Hepatocyte (in vitro differentiated cells): ENCODE measurements around the gene TIGAR. TPM values are rescaled to one million over a fixed set of nuclear protein-coding genes. Genes with fewer than 3 reads are reported as not detected.

ENCODE experiments used
- DNase-seq: peaks from one replicate; pipeline ENCODE4 v3.0.0-alpha.2; 2016; ENCODE audit warnings: low spot score
- H2AFZ ChIP-seq: fragments of 200-600 bp; sonication (generic); 2 replicates; pipeline ENCODE4 v1.6.0; 2016; ENCODE audit warnings: antibody characterized with exemption, mild to moderate bottlenecking
- H3K27ac ChIP-seq: fragments of 200-600 bp; sonication (generic); 2 replicates; pipeline ENCODE4 v1.5.1; 2016; ENCODE audit warnings: mild to moderate bottlenecking
- H3K27me3 ChIP-seq: fragments of 200-600 bp; sonication (generic); 2 replicates; pipeline ENCODE4 v1.6.1; 2016
- H3K36me3 ChIP-seq: fragments of 200-600 bp; sonication (generic); replicated peaks from 2 replicates; pipeline ENCODE4 v1.5.1; 2016; ENCODE audit warnings: low read depth; ENCODE audit not compliant: insufficient read depth
- H3K4me1 ChIP-seq: fragments of 200-600 bp; sonication (generic); 2 replicates; pipeline ENCODE4 v1.5.1; 2016; ENCODE audit warnings: mild to moderate bottlenecking, moderate library complexity; ENCODE audit not compliant: insufficient read depth
- H3K4me2 ChIP-seq: fragments of 200-600 bp; sonication (generic); 2 replicates; pipeline ENCODE4 v1.6.0; 2016
- H3K4me3 ChIP-seq: fragments of 200-600 bp; sonication (generic); 2 replicates; pipeline ENCODE4 v1.5.1; 2016; ENCODE audit warnings: mild to moderate bottlenecking
- H3K79me2 ChIP-seq: fragments of 200-600 bp; sonication (generic); 2 replicates; pipeline ENCODE4 v1.6.0; 2017; ENCODE audit warnings: mild to moderate bottlenecking
- H3K9me2 ChIP-seq: fragments of 200-600 bp; sonication (generic); replicated peaks from 2 replicates; pipeline ENCODE4 v1.6.0; 2017; ENCODE audit warnings: mild to moderate bottlenecking; ENCODE audit not compliant: insufficient read depth
- H3K9me3 ChIP-seq: fragments of 200-600 bp; sonication (generic); 2 replicates; pipeline ENCODE4 v1.5.1; 2016; ENCODE audit warnings: low read depth, mild to moderate bottlenecking
- H4K20me1 ChIP-seq: fragments of 200-600 bp; sonication (generic); 2 replicates; pipeline ENCODE4 v1.6.0; 2016; ENCODE audit warnings: mild to moderate bottlenecking; ENCODE audit not compliant: insufficient read depth, poor library complexity, severe bottlenecking
- EZH2 ChIP-seq: fragments of 200-600 bp; sonication (generic); IDR thresholded peaks from 2 replicates; pipeline ENCODE4 v1.6.1; 2016; ENCODE audit warnings: antibody characterized with exemption, mild to moderate bottlenecking, borderline replicate concordance
- EZH2phosphoT487 ChIP-seq: fragments of 200-600 bp; sonication (generic); IDR thresholded peaks from one replicate; pipeline ENCODE4 v1.6.1; 2018; ENCODE audit warnings: antibody characterized with exemption, mild to moderate bottlenecking, low read depth, moderate library complexity; ENCODE audit not compliant: unreplicated experiment, severe bottlenecking
- WGBS: methylation state at CpG from one replicate; pipeline ENCODE4 v1.1.6; 2016; ENCODE audit warnings: low lambda C conversion rate; ENCODE audit errors: missing lambda C conversion rate; 5-methylcytosine and 5-hydroxymethylcytosine counted together
- polyA plus RNA-seq: library from polyadenylated mRNA; unstranded; fragments of >200 nt; fragmentation: Nextera tagmentation; extraction: Ambion mirVana; gene quantifications from 2 replicates; pipeline ENCODE4 v1.2.1, GENCODE V29; 2016
- total RNA-seq: library from RNA; depleted of rRNA; stranded (reverse); fragments of >200 nt; gene quantifications from 2 replicates; pipeline ENCODE4 v1.2.3, GENCODE V29; 2014
- TF ChIP-seq, protein P1 (sequence below): fragments of 200-600 bp; sonication (generic); IDR thresholded peaks from 2 replicates; pipeline ENCODE4 v1.5.1; 2016; ENCODE audit warnings: antibody characterized with exemption, mild to moderate bottlenecking; ENCODE audit not compliant: poor library complexity

Gene TIGAR
- total and polyA plus RNA-seq, 2 experiments from 2014 or later = 7.9 to 9.8 TPM

GRCh38 chr12:4370265-4370664 lies 49.3 kb downstream of the TIGAR start:
- Histone ChIP-seq H2AFZ (no peak overlapping the region), H3K27me3 (peaks cover 5% of the 10 kb centered on the region), H3K36me3 (no peaks in the 10 kb centered on the region), H3K9me2 (no peaks in the 10 kb centered on the region), H3K9me3 (no peaks in the 10 kb centered on the region), H3K4me2 (no peak overlapping the region), H3K4me1 (no peaks in the 10 kb centered on the region), H4K20me1 (no peaks in the 10 kb centered on the region), H3K79me2 (no peaks in the 10 kb centered on the region), H3K4me3 (no peak overlapping the region), H3K27ac (no peak overlapping the region)
- DNase-seq = no peak
- 98% methylated on average over 25 of the region's 31 CpGs for WGBS
- TF ChIP-seq EZH2 = no peak
- TF ChIP-seq EZH2phosphoT487 = no peak
- TF ChIP-seq, protein P1, sequence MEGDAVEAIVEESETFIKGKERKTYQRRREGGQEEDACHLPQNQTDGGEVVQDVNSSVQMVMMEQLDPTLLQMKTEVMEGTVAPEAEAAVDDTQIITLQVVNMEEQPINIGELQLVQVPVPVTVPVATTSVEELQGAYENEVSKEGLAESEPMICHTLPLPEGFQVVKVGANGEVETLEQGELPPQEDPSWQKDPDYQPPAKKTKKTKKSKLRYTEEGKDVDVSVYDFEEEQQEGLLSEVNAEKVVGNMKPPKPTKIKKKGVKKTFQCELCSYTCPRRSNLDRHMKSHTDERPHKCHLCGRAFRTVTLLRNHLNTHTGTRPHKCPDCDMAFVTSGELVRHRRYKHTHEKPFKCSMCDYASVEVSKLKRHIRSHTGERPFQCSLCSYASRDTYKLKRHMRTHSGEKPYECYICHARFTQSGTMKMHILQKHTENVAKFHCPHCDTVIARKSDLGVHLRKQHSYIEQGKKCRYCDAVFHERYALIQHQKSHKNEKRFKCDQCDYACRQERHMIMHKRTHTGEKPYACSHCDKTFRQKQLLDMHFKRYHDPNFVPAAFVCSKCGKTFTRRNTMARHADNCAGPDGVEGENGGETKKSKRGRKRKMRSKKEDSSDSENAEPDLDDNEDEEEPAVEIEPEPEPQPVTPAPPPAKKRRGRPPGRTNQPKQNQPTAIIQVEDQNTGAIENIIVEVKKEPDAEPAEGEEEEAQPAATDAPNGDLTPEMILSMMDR = no peak

- Histone ChIP-seq H3K4me3 (no peak overlapping the region), H4K20me1 (no peaks in the 10 kb centered on the region), H3K27ac (no peak overlapping the region), H3K4me2 (no peak overlapping the region), H2AFZ (no peak overlapping the region), H3K36me3 (no peaks in the 10 kb centered on the region), H3K4me1 (no peaks in the 10 kb centered on the region), H3K9me3 (no peaks in the 10 kb centered on the region), H3K27me3 (no peaks in the 10 kb centered on the region), H3K79me2 (no peaks in the 10 kb centered on the region), H3K9me2 (no peaks in the 10 kb centered on the region)
- TF ChIP-seq EZH2 (no peak), EZH2phosphoT487 (no peak)
- TF ChIP-seq, protein P1 = no peak
- WGBS = 94% methylated on average over 2 of the region's 2 CpGs
- no peak for DNase-seq
Observed at GRCh38 chr12:4372653-4373052, 51.6 kb downstream of the TIGAR start.

DNA sequence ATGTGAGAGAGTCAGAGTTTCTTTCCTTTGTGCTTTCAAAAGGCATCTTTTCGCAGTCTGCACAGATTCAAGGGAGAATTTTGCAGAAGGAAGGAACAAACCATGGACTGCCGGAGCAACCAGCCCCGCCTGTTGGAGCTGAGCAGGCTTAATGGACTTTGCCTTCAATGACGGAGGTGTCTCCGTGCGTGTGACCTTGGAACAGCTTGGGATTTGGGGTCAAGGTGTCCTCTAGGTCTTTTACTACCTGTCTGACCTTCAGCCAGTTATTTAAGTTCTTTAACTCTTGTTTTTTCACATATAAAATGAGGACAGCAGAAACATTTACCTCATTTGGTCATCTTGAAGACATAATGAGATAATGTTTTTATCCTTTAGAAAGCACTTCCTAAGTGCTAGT lies 54.4 kb downstream of the TIGAR start:
- no peak for TF ChIP-seq EZH2phosphoT487
- no peak for TF ChIP-seq EZH2
- TF ChIP-seq, protein P1 = no peak
- Histone ChIP-seq H4K20me1 (no peaks in the 10 kb centered on the region), H2AFZ (no peak overlapping the region), H3K27ac (no peak overlapping the region), H3K27me3 (no peaks in the 10 kb centered on the region), H3K4me2 (no peak overlapping the region), H3K79me2 (no peaks in the 10 kb centered on the region), H3K36me3 (no peaks in the 10 kb centered on the region), H3K9me2 (no peaks in the 10 kb centered on the region), H3K9me3 (no peaks in the 10 kb centered on the region), H3K4me3 (no peak overlapping the region), H3K4me1 (no peaks in the 10 kb centered on the region)
- no peak for DNase-seq
- 71% methylated on average over 6 of the region's 6 CpGs for WGBS

GRCh38 chr12:4378772-4379171 lies 57.8 kb downstream of the TIGAR start:
- no peak for DNase-seq
- no peaks in the 10 kb centered on the region for H3K9me3 ChIP-seq
- no peak overlapping the region for H3K4me3 ChIP-seq
- no peaks in the 10 kb centered on the region for H3K9me2 ChIP-seq
- no peaks in the 10 kb centered on the region for H3K27me3 ChIP-seq
- H4K20me1 ChIP-seq = no peaks in the 10 kb centered on the region
- no peaks in the 10 kb centered on the region for H3K36me3 ChIP-seq
- peak overlapping the region; percentile 86 for H3K27ac ChIP-seq
- peak overlapping the region; percentile 66 for H3K4me2 ChIP-seq
- no peaks in the 10 kb centered on the region for H3K79me2 ChIP-seq
- H3K4me1 ChIP-seq = no peaks in the 10 kb centered on the region
- 62% methylated on average over 1 of the region's 1 CpG for WGBS
- TF ChIP-seq EZH2 (no peak), EZH2phosphoT487 (no peak)
- TF ChIP-seq, protein P1 = no peak
- peak overlapping the region; percentile 49 for H2AFZ ChIP-seq
